ENCODE data around the gene TMEM232. TPM values are rescaled to one million over a fixed set of nuclear protein-coding genes. Genes with fewer than 3 reads are reported as not detected.

Gene TMEM232
- total and polyA plus RNA-seq, 9 of the 15 experiments (the other 6 are each of a cell fraction or from before 2014, with no cell fraction given), result 0.09 to 2.2 (median 0.41) TPM

- TF ChIP-seq HNRNPUL1 (IDR thresholded peaks at IDR 0.05; ENCODE audit: low read length) (no peak), ZNF24 (IDR thresholded peaks at IDR 0.05) (no peak), MTF1 (CRISPR knock-in tag; IDR thresholded peaks at IDR 0.05; ENCODE audit: borderline replicate concordance) (no peak), SMARCA4 (IDR thresholded peaks at IDR 0.05) (no peak), ZNF282 (CRISPR knock-in tag; IDR thresholded peaks at IDR 0.05) (no peak), ZNF146 (CRISPR knock-in tag; IDR thresholded peaks at IDR 0.05; ENCODE audit: unreplicated experiment) (no peak), RAD51 (IDR thresholded peaks at IDR 0.05; ENCODE audit: borderline replicate concordance, low read depth) (no peak)
These were observed 27.1 kb upstream of the TMEM232 start (continued) for GRCh38 chr5:110753600-110753999.

GRCh38 chr5:110752953-110753352 lies 26.5 kb upstream of the TMEM232 start:
- Histone ChIP-seq H2AFZ (ENCODE audit: low read depth, low read length) (no peak overlapping the region), H3K9me3 (replicated peaks; ENCODE audit: control insufficient read depth, insufficient read depth, low read depth, low read length) (no peaks in the 10 kb centered on the region), H3K36me3 (ENCODE audit: control insufficient read depth, insufficient read depth, low read length) (peaks cover 41% of the 10 kb centered on the region; the same call in 2 of the 3 replicates), H3K4me1 (replicated peaks in 1 of 2; ENCODE audit: control insufficient read depth in 2 of 2, insufficient read depth in 2 of 2, low read length in 2 of 2) (no peaks in the 10 kb centered on the region), H3K9me1 (ENCODE audit: control insufficient read depth, insufficient read depth, low read length) (no peaks in the 10 kb centered on the region), H4K20me1 (replicated peaks; ENCODE audit: control insufficient read depth, insufficient read depth, low read length) (no peaks in the 10 kb centered on the region), H3K9ac (ENCODE audit: insufficient read depth in 1 of 2, low read depth in 2 of 2, low read length in 2 of 2) (no peak overlapping the region), H3K79me2 (ENCODE audit: control insufficient read depth, insufficient read depth, low read length) (no peaks in the 10 kb centered on the region), H3K27me3 (ENCODE audit: control insufficient read depth in 2 of 2, insufficient read depth in 2 of 2, low read length in 2 of 2) (no peaks in the 10 kb centered on the region), H3K4me3 (no peak overlapping the region), H3K4me2 (ENCODE audit: insufficient read depth, low read length) (no peak overlapping the region), H3K27ac (ENCODE audit: extremely low read depth, low read depth, low read length) (no peak overlapping the region)
- no TSS peak for BruUV-seq (replicated peaks)
- intact Hi-C loops (cut with micrococcal nuclease), result loop anchor here (10.0 kb wide), 1 partner anchor 342 kb away; the partner anchor contains the start of gene WDR36
- ChIA-PET CTCF (ENCODE audit: low intra/inter-chr PET ratio) (no interaction called here), POLR2A (interaction anchor here (0.5 kb wide), 1 partner anchor 303 kb away, joined by 4 read pairs; no protein-coding TSS in a partner anchor)
- in situ Hi-C loops (cut with MboI), result loop anchor here (25.0 kb wide), 2 partner anchors 509 to 759 kb away; partner anchors contain the start of gene STARD4
- WGBS (ENCODE audit: insufficient coverage, low coverage, missing lambda C conversion rate), result 100% methylated on average over 1 of the region's 1 CpG
- no peak for ATAC-seq
- TF ChIP-seq ZNF311 (CRISPR knock-in tag; IDR thresholded peaks at IDR 0.05) (no peak), NR2F6 (CRISPR knock-in tag; IDR thresholded peaks at IDR 0.05) (no peak), SMARCA5 (IDR thresholded peaks at IDR 0.05) (no peak), PHF21A (IDR thresholded peaks at IDR 0.05; ENCODE audit: borderline replicate concordance, low read depth) (no peak), TARDBP (IDR thresholded peaks at IDR 0.05) (no peak)
- no peak for DNase-seq (ENCODE audit: extremely low read depth in 1 of 4, low spot score in 3 of 4)
- FAIRE-seq, result no peak
